ENCODE data around the gene FHOD3. TPM values are rescaled to one million over a fixed set of nuclear protein-coding genes. Genes with fewer than 3 reads are reported as not detected.

FHOD3 gene
- total RNA-seq, 1 donor from 2014 or later = 16.3 TPM

GRCh38 chr18:36533446-36534153 lies 236.1 kb downstream of the FHOD3 start:
- no peaks in the 10 kb centered on the region for H3K9me3 Mint-ChIP-seq
- no peak for TF ChIP-seq CTCF (IDR thresholded peaks at IDR 0.05; ENCODE audit: unreplicated experiment)
- no peak overlapping the region for H3K4me3 Mint-ChIP-seq
- H3K4me1 Mint-ChIP-seq = no peaks in the 10 kb centered on the region
- H3K27me3 Mint-ChIP-seq (ENCODE audit: low read depth) = no peaks in the 10 kb centered on the region
- no peak for DNase-seq (ENCODE audit: low spot score in 2 of 2, unreplicated experiment in 2 of 2)
- H3K27ac Mint-ChIP-seq = no peak overlapping the region
- H3K36me3 Mint-ChIP-seq = no peaks in the 10 kb centered on the region

- TF ChIP-seq CTCF (IDR thresholded peaks at IDR 0.05; ENCODE audit: unreplicated experiment) = no peak
Measured at GRCh38 chr18:36534154-36534688, 236.7 kb downstream of the FHOD3 start.

GRCh38 chr18:36535202-36535935 lies 237.9 kb downstream of the FHOD3 start:
- TF ChIP-seq CTCF (IDR thresholded peaks at IDR 0.05; ENCODE audit: unreplicated experiment) = no peak
- no peak for DNase-seq (ENCODE audit: low spot score in 2 of 2, unreplicated experiment in 2 of 2)
- H3K9me3 Mint-ChIP-seq = no peaks in the 10 kb centered on the region
- H3K4me3 Mint-ChIP-seq = no peak overlapping the region
- no peaks in the 10 kb centered on the region for H3K27me3 Mint-ChIP-seq (ENCODE audit: low read depth)
- H3K36me3 Mint-ChIP-seq = no peaks in the 10 kb centered on the region
- no peak overlapping the region for H3K27ac Mint-ChIP-seq
- peaks cover 13% of the 10 kb centered on the region for H3K4me1 Mint-ChIP-seq

More at GRCh38 chr18:36534154-36534688, 236.7 kb downstream of the FHOD3 start:
- peaks cover 2% of the 10 kb centered on the region for H3K4me1 Mint-ChIP-seq
- DNase-seq (ENCODE audit: low spot score in 2 of 2, unreplicated experiment in 2 of 2) = no peak
- H3K9me3 Mint-ChIP-seq = no peaks in the 10 kb centered on the region
- H3K27ac Mint-ChIP-seq = no peak overlapping the region
- H3K4me3 Mint-ChIP-seq = no peak overlapping the region
- no peaks in the 10 kb centered on the region for H3K27me3 Mint-ChIP-seq (ENCODE audit: low read depth)
- H3K36me3 Mint-ChIP-seq = no peaks in the 10 kb centered on the region

GRCh38 chr18:36536426-36536825 lies 238.9 kb downstream of the FHOD3 start:
- Mint-ChIP-seq H3K9me3 (no peaks in the 10 kb centered on the region), H3K27ac (no peak overlapping the region), H3K27me3 (ENCODE audit: low read depth) (no peaks in the 10 kb centered on the region), H3K36me3 (no peaks in the 10 kb centered on the region), H3K4me3 (no peak overlapping the region), H3K4me1 (peaks cover 14% of the 10 kb centered on the region)
- TF ChIP-seq CTCF (IDR thresholded peaks at IDR 0.05; ENCODE audit: unreplicated experiment) = no peak
- DNase-seq (ENCODE audit: low spot score in 2 of 2, unreplicated experiment in 2 of 2) = no peak

- H3K4me3 Mint-ChIP-seq = no peak overlapping the region
- H3K9me3 Mint-ChIP-seq = no peaks in the 10 kb centered on the region
- no peak overlapping the region for H3K27ac Mint-ChIP-seq
- no peak for DNase-seq (ENCODE audit: low spot score in 2 of 2, unreplicated experiment in 2 of 2)
- H3K36me3 Mint-ChIP-seq = no peaks in the 10 kb centered on the region
- H3K27me3 Mint-ChIP-seq (ENCODE audit: low read depth) = no peaks in the 10 kb centered on the region
- H3K4me1 Mint-ChIP-seq = peaks cover 14% of the 10 kb centered on the region
- no peak for TF ChIP-seq CTCF (IDR thresholded peaks at IDR 0.05; ENCODE audit: unreplicated experiment)
Measured at GRCh38 chr18:36537289-36537688, 239.8 kb downstream of the FHOD3 start.
